ENCODE data around the gene SNIP1.
"Not testable (repeated sequence)": the region's sequence is repeated elsewhere in the genome, so short reads cannot be mapped to it uniquely, and the experiment has no call there.

SNIP1 gene

DNA sequence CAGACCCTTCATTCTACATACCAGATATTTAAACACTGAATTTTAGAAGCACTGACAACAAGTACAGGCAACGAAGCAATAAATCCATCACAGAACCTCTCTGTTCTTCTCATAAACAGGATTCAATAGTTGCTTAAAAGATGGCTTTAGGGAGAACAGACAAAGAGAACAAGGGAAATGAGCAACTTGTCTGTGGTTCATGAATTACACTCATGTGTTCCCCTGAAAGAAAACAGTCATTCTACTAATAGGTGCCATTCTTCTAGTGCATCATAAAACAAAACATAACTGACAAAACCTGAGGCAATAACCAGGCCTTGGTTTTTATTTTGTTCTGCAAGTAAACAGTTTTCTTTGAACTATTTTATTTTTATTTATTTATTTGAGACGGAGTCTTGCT, 34.8 kb upstream of the SNIP1 start:
- Histone ChIP-seq H3K27ac (ENCODE audit: low read length) (no peak overlapping the region), H3K4me1 (ENCODE audit: low read length) (peaks cover 3% of the 10 kb centered on the region; the same call in 1 of the 2 replicates), H3K4me2 (ENCODE audit: low read length) (no peak overlapping the region), H3K27me3 (ENCODE audit: low read depth, low read length) (no peaks in the 10 kb centered on the region), H4K20me1 (ENCODE audit: insufficient read depth, low read length) (peaks cover 3% of the 10 kb centered on the region; the same call in 1 of the 2 replicates), H3K36me3 (replicated peaks; ENCODE audit: low read depth, low read length) (peaks cover 42% of the 10 kb centered on the region), H3K9ac (ENCODE audit: low read length) (no peak overlapping the region), H3K79me2 (ENCODE audit: low read length) (peaks cover 27% of the 10 kb centered on the region), H3K9me3 (ENCODE audit: insufficient read depth, low read length) (no peaks in the 10 kb centered on the region), H3K4me3 (ENCODE audit: low read length) (no peak overlapping the region), H2AFZ (ENCODE audit: low read depth, low read length) (no peak overlapping the region)
- TF ChIP-seq EZH2phosphoT487 (IDR thresholded peaks at IDR 0.05; ENCODE audit: low read depth) = no peak
- TF ChIP-seq, protein P1, sequence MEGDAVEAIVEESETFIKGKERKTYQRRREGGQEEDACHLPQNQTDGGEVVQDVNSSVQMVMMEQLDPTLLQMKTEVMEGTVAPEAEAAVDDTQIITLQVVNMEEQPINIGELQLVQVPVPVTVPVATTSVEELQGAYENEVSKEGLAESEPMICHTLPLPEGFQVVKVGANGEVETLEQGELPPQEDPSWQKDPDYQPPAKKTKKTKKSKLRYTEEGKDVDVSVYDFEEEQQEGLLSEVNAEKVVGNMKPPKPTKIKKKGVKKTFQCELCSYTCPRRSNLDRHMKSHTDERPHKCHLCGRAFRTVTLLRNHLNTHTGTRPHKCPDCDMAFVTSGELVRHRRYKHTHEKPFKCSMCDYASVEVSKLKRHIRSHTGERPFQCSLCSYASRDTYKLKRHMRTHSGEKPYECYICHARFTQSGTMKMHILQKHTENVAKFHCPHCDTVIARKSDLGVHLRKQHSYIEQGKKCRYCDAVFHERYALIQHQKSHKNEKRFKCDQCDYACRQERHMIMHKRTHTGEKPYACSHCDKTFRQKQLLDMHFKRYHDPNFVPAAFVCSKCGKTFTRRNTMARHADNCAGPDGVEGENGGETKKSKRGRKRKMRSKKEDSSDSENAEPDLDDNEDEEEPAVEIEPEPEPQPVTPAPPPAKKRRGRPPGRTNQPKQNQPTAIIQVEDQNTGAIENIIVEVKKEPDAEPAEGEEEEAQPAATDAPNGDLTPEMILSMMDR (IDR thresholded peaks at IDR 0.05; ENCODE audit: low read depth, low read length) = no peak

DNA sequence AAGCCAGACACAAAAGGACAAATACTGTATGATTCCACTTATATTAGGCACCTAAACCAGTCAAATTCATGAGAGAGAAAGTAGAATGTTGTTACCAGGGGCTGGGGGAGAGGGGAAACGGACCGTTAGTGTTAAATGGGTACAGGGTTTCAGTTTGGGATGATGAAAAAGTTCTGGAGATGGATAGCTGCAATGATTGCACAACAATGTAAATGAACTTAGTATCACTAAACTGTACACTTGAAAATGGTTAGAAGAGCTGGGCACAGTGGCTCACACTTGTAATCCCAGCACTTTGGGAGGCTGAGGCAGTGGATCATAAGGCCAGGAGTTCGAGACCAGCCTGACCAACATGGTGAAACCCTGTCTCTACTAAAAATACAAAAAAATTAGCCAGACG, 30.5 kb upstream of the SNIP1 start:
- H4K20me1 ChIP-seq (ENCODE audit: insufficient read depth, low read length) = not testable (repeated sequence)

DNA sequence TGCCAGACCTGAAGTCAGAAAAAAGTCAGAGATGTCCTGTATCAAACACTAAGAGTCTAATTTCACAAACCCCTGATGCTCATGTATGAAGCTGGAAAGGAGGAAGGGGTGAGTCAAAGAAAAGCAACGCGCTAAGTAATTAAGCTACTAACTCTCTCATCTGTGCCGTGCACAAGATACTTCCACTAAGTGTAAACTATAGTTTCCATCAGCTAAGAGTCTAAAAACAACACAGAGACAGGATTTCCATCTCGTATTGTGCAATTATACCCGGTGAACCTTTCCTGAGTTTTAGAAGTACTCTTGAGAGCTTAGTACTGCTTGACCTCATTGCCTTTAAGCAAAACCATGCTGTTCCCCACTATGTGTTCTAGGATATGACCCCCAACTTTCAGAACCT, 21.6 kb upstream of the SNIP1 start:
- no peak overlapping the region for H3K9ac ChIP-seq (ENCODE audit: low read length)
- TF ChIP-seq EZH2phosphoT487 (IDR thresholded peaks at IDR 0.05; ENCODE audit: low read depth) = no peak
- TF ChIP-seq, protein P1 (IDR thresholded peaks at IDR 0.05; ENCODE audit: low read depth, low read length) = no peak
- peaks cover 45% of the 10 kb centered on the region for H3K36me3 ChIP-seq (replicated peaks; ENCODE audit: low read depth, low read length)
- no peak overlapping the region for H3K4me2 ChIP-seq (ENCODE audit: low read length)
- H2AFZ ChIP-seq (ENCODE audit: low read depth, low read length) = no peak overlapping the region
- H3K27me3 ChIP-seq (ENCODE audit: low read depth, low read length) = no peaks in the 10 kb centered on the region
- no peaks in the 10 kb centered on the region for H3K9me3 ChIP-seq (ENCODE audit: insufficient read depth, low read length)
- H3K79me2 ChIP-seq (ENCODE audit: low read length) = no peaks in the 10 kb centered on the region
- H3K4me3 ChIP-seq (ENCODE audit: low read length) = no peak overlapping the region
- 0 out of 2 replicates have a peak overlapping the region, but pooled peaks have one; percentile 25 for H3K27ac ChIP-seq (ENCODE audit: low read length)
- no peaks in the 10 kb centered on the region for H4K20me1 ChIP-seq (ENCODE audit: insufficient read depth, low read length)
- peaks cover 14% of the 10 kb centered on the region for H3K4me1 ChIP-seq (ENCODE audit: low read length)

More for the DNA sequence above, 30.5 kb upstream of the SNIP1 start:
- not testable (repeated sequence) for H3K9me3 ChIP-seq (ENCODE audit: insufficient read depth, low read length); H3K4me2 ChIP-seq (ENCODE audit: low read length); H3K4me3 ChIP-seq (ENCODE audit: low read length); H3K79me2 ChIP-seq (ENCODE audit: low read length); H3K27me3 ChIP-seq (ENCODE audit: low read depth, low read length); H3K4me1 ChIP-seq (ENCODE audit: low read length); H3K27ac ChIP-seq (ENCODE audit: low read length); H2AFZ ChIP-seq (ENCODE audit: low read depth, low read length); H3K9ac ChIP-seq (ENCODE audit: low read length)
- peaks cover 35% of the 10 kb centered on the region for H3K36me3 ChIP-seq (replicated peaks; ENCODE audit: low read depth, low read length)

- no peak overlapping the region for H3K9ac ChIP-seq (ENCODE audit: low read length)
- no peaks in the 10 kb centered on the region for H3K79me2 ChIP-seq (ENCODE audit: low read length)
- peak overlapping the region; percentile 33 for H3K4me2 ChIP-seq (ENCODE audit: low read length)
- no peak for TF ChIP-seq EZH2phosphoT487 (IDR thresholded peaks at IDR 0.05; ENCODE audit: low read depth)
- TF ChIP-seq, protein P1 (IDR thresholded peaks at IDR 0.05; ENCODE audit: low read depth, low read length) = no peak
- peaks cover 14% of the 10 kb centered on the region for H3K4me1 ChIP-seq (ENCODE audit: low read length)
- no peaks in the 10 kb centered on the region for H4K20me1 ChIP-seq (ENCODE audit: insufficient read depth, low read length)
- no peak overlapping the region for H3K4me3 ChIP-seq (ENCODE audit: low read length)
- no peaks in the 10 kb centered on the region for H3K9me3 ChIP-seq (ENCODE audit: insufficient read depth, low read length)
- H3K36me3 ChIP-seq (replicated peaks; ENCODE audit: low read depth, low read length) = peaks cover 41% of the 10 kb centered on the region
- no peak overlapping the region for H2AFZ ChIP-seq (ENCODE audit: low read depth, low read length)
- no peaks in the 10 kb centered on the region for H3K27me3 ChIP-seq (ENCODE audit: low read depth, low read length)
- peak overlapping the region; percentile 25 for H3K27ac ChIP-seq (ENCODE audit: low read length)
These were observed 20.9 kb upstream of the SNIP1 start for GRCh38 chr1:37574834-37575480.

Data from OCI-LY3 (cell line).